T47D (cell line): ENCODE results near the gene ZNF253.
A peak's percentile ranks its signal among the peaks of the same experiment; 100 is the strongest.
"Not testable (repeated sequence)": the region's sequence is repeated elsewhere in the genome, so short reads cannot be mapped to it uniquely, and the experiment has no call there.

ENCODE experiments used
- DNase-seq, 2 experiments: peaks; one replicate each; pipeline versions ENCODE4 v3.0.0 to v3.0.0-alpha.2; 2011 to 2012; ENCODE audit warnings: low read depth in 1 of 2, low spot score in 1 of 2
- JUND ChIP-seq: IDR thresholded peaks from 2 replicates; pipeline ENCODE4 v1.6.1; 2012; ENCODE audit warnings: low read depth
- in situ Hi-C: cut with HindIII; loops from 2 replicates; pipeline ENCODE4 v1.10.0; 2016; ENCODE audit warnings: low sequenced_read_pairs, low pct_unique_long_range_greater_than_20kb

ZNF253 gene

GRCh38 chr19:19860756-19861390 lies 4.8 kb upstream of the ZNF253 start:
- no peak for DNase-seq
- in situ Hi-C loops: no loop called here
- TF ChIP-seq JUND: no peak

- no peak for TF ChIP-seq JUND
- no peak for DNase-seq
- in situ Hi-C loops: no loop called here
These were observed 1.0 kb downstream of the ZNF253 start for GRCh38 chr19:19866611-19867248.

GRCh38 chr19:19870086-19870485 lies 4.4 kb downstream of the ZNF253 start:
- DNase-seq, in situ Hi-C loops: not testable (repeated sequence)

- no peak for DNase-seq
- in situ Hi-C loops: no loop called here
- TF ChIP-seq JUND: no peak
These were observed 6.2 kb downstream of the ZNF253 start for GRCh38 chr19:19871932-19872331.

GRCh38 chr19:19873381-19873780 lies 7.7 kb downstream of the ZNF253 start:
- DNase-seq: no peak
- in situ Hi-C loops: no loop called here
- TF ChIP-seq JUND: no peak

GRCh38 chr19:19877724-19878123 lies 12.0 kb downstream of the ZNF253 start:
- TF ChIP-seq JUND: no peak
- no peak for DNase-seq
- in situ Hi-C loops: no loop called here

- in situ Hi-C loops: no loop called here
- TF ChIP-seq JUND: no peak
- no peak for DNase-seq
These were observed 18.9 kb downstream of the ZNF253 start for GRCh38 chr19:19884583-19884982.

GRCh38 chr19:19892055-19892941 lies 26.6 kb downstream of the ZNF253 start:
- in situ Hi-C loops, DNase-seq: not testable (repeated sequence)

GRCh38 chr19:19900139-19900728 lies 34.6 kb downstream of the ZNF253 start:
- no peak for DNase-seq

GRCh38 chr19:19900729-19901444 lies 35.2 kb downstream of the ZNF253 start, which contains the start of gene ZNF93:
Gene ZNF93, plus strand, starts transcription at chr19:19900946. Its CDS starts 143 bp downstream, at chr19:19901089.
- TF ChIP-seq JUND: no peak
- in situ Hi-C loops: no loop called here
- peak; percentile 79 to 97 for DNase-seq

More at GRCh38 chr19:19900139-19900728, 34.6 kb downstream of the ZNF253 start:
- TF ChIP-seq JUND: no peak
- in situ Hi-C loops: no loop called here

GRCh38 chr19:19907551-19907950 lies 41.9 kb downstream of the ZNF253 start:
- DNase-seq, in situ Hi-C loops: not testable (repeated sequence)

GRCh38 chr19:19909654-19910053 lies 44.0 kb downstream of the ZNF253 start:
- in situ Hi-C loops: no loop called here
- no peak for TF ChIP-seq JUND
- no peak for DNase-seq
